HepG2 (cell line): ENCODE results near the gene SSBP4. TPM values are rescaled to one million over a fixed set of nuclear protein-coding genes. Genes with fewer than 3 reads are reported as not detected.

ENCODE experiments used
- CREB3 ChIP-seq: sonication (generic); formaldehyde crosslinking; IDR thresholded peaks from 2 replicates; pipeline ENCODE4 v1.5.0; 2020; ENCODE audit warnings: missing genetic modification reagents
- DNMT1 ChIP-seq: sonication (generic); formaldehyde crosslinking; IDR thresholded peaks from 2 replicates; pipeline ENCODE4 v1.5.1; 2020; ENCODE audit warnings: mild to moderate bottlenecking, missing genetic modification reagents
- DZIP1 ChIP-seq: sonication (generic); formaldehyde crosslinking; IDR thresholded peaks from 2 replicates; pipeline ENCODE4 v1.5.0; 2020; ENCODE audit warnings: mild to moderate bottlenecking, missing genetic modification reagents
- ERF ChIP-seq: IDR thresholded peaks from 2 replicates; pipeline ENCODE4 v1.6.1; 2018; ENCODE audit warnings: missing biosample characterization, missing genetic modification reagents
- ETV6 ChIP-seq: sonication (generic); formaldehyde crosslinking; conservative IDR thresholded peaks from 2 replicates; pipeline ENCODE4 v1.4.0; 2020; ENCODE audit warnings: missing genetic modification reagents
- GZF1 ChIP-seq: sonication (generic); formaldehyde crosslinking; IDR thresholded peaks from 2 replicates; pipeline ENCODE4 v1.5.1; 2020; ENCODE audit warnings: mild to moderate bottlenecking, missing genetic modification reagents
- HNRNPL ChIP-seq: fragments of 200-400 bp; formaldehyde crosslinking; IDR thresholded peaks from 2 replicates; pipeline ENCODE4 v1.6.1; 2017; ENCODE audit warnings: mild to moderate bottlenecking, low read depth, low read length
- JARID2 ChIP-seq: sonication (generic); formaldehyde crosslinking; IDR thresholded peaks from 2 replicates; pipeline ENCODE4 v1.8.1; 2023; ENCODE audit warnings: missing genetic modification reagents, inconsistent platforms; ENCODE audit not compliant: insufficient replicate concordance
- MAFG ChIP-seq: sonication (generic); formaldehyde crosslinking; IDR thresholded peaks from 2 replicates; pipeline ENCODE4 v1.5.1; 2020; ENCODE audit warnings: mild to moderate bottlenecking, missing genetic modification reagents
- MXI1 ChIP-seq: IDR thresholded peaks from 3 replicates; pipeline ENCODE4 v1.6.1; 2012; ENCODE audit warnings: low read depth, low read length, inconsistent platforms, borderline replicate concordance
- PRDM4 ChIP-seq: sonication (generic); formaldehyde crosslinking; IDR thresholded peaks from 2 replicates; pipeline ENCODE4 v1.9.0; 2021; ENCODE audit warnings: missing genetic modification reagents, borderline replicate concordance
- SP2 ChIP-seq: sonication (generic); formaldehyde crosslinking; IDR thresholded peaks from 2 replicates; pipeline ENCODE4 v1.5.1; 2020; ENCODE audit warnings: mild to moderate bottlenecking, missing genetic modification reagents
- SSRP1 ChIP-seq: IDR thresholded peaks from 2 replicates; pipeline ENCODE4 v1.6.1; 2016; ENCODE audit warnings: control low read depth
- ZNF10 ChIP-seq: sonication (generic); formaldehyde crosslinking; IDR thresholded peaks from 2 replicates; pipeline ENCODE4 v1.4.0; 2020; ENCODE audit warnings: mild to moderate bottlenecking, low read depth, missing genetic modification reagents, borderline replicate concordance
- ZNF24 ChIP-seq: fragments of 450-650 bp; IDR thresholded peaks from 2 replicates; pipeline ENCODE4 v1.6.1; 2017; ENCODE audit warnings: antibody characterized with exemption, mild to moderate bottlenecking
- ZNF431 ChIP-seq: sonication (generic); formaldehyde crosslinking; IDR thresholded peaks from 2 replicates; pipeline ENCODE4 v1.9.0; 2022; ENCODE audit warnings: missing genetic modification reagents, low read depth, mild to moderate bottlenecking, borderline replicate concordance
- ZNF496 ChIP-seq: sonication (generic); formaldehyde crosslinking; IDR thresholded peaks from 2 replicates; pipeline ENCODE4 v1.8.1; 2023; ENCODE audit warnings: mild to moderate bottlenecking, moderate library complexity, missing genetic modification reagents; ENCODE audit not compliant: insufficient replicate concordance
- ZNF597 ChIP-seq: sonication (generic); formaldehyde crosslinking; IDR thresholded peaks from 2 replicates; pipeline ENCODE4 v1.5.0; 2020; ENCODE audit warnings: missing genetic modification reagents
- ZNF639 ChIP-seq: conservative IDR thresholded peaks from 2 replicates; pipeline ENCODE4 v1.6.1; 2018; ENCODE audit warnings: missing genetic modification reagents
- ZNF746 ChIP-seq: sonication (generic); formaldehyde crosslinking; IDR thresholded peaks from 2 replicates; pipeline ENCODE4 v1.8.0; 2022; ENCODE audit warnings: mild to moderate bottlenecking, missing genetic modification reagents
- ZNF792 ChIP-seq: IDR thresholded peaks from 2 replicates; pipeline ENCODE4 v1.6.1; 2016
- ZSCAN25 ChIP-seq: sonication (generic); formaldehyde crosslinking; IDR thresholded peaks from 2 replicates; pipeline ENCODE4 v1.8.0; 2022; ENCODE audit warnings: mild to moderate bottlenecking, missing genetic modification reagents
- polyA plus RNA-seq, 8 experiments: library from polyadenylated mRNA; depleted of rRNA in 3 of 8; stranded (reverse) in 7 of 8; unstranded in 1 of 8; fragments of >200 nt; fragmentation: Illumina TruSeq in 4 of 8; extraction: Trizol in 4 of 8; gene quantifications; 2 replicates each; pipeline versions ENCODE4 v1.2.1 to v1.2.3, GENCODE V29; 2011 to 2016; ENCODE audit warnings: low read depth in 4 of 8, missing spikeins in 1 of 8, mixed read lengths in 1 of 8; ENCODE audit not compliant: insufficient read depth in 1 of 8
- total RNA-seq, 5 experiments: library from RNA; depleted of rRNA; stranded (reverse); fragments of >200 nt; fragmentation: Illumina TruSeq; extraction: Trizol; gene quantifications; 2 replicates each; pipeline ENCODE4 v1.2.3, GENCODE V29; 2016; ENCODE audit warnings: low read depth in 1 of 5

Gene SSBP4
- total and polyA plus RNA-seq, 2 of the 13 experiments (the other 11 are each of a cell fraction or from before 2014, with no cell fraction given): 20.8 to 39.5 TPM

GRCh38 chr19:18478545-18479311, 59.5 kb downstream of the SSBP4 start (continued):
- TF ChIP-seq DZIP1 (CRISPR knock-in tag) (no peak), JARID2 (CRISPR knock-in tag) (peak; percentile 27), SSRP1 (no peak), SP2 (no peak), ZNF639 (peak; percentile 81), ZNF496 (CRISPR knock-in tag) (no peak), HNRNPL (no peak), ZNF746 (peak; percentile 99), ZNF792 (CRISPR knock-in tag) (peak; percentile 91), ZNF10 (CRISPR knock-in tag) (no peak), MXI1 (peak; percentile 85; the same call in 1 of the 3 replicates), CREB3 (CRISPR knock-in tag) (no peak), ZNF597 (CRISPR knock-in tag) (no peak), ETV6 (CRISPR knock-in tag) (peak; percentile 97), ZNF24 (no peak), DNMT1 (CRISPR knock-in tag) (0 out of 2 replicates have a peak, but pooled peaks have one; percentile 38), PRDM4 (CRISPR knock-in tag) (no peak), GZF1 (CRISPR knock-in tag) (no peak), ZNF431 (peak; percentile 49; the same call in 1 of the 2 replicates), ZSCAN25 (CRISPR knock-in tag) (peak; percentile 86; the same call in 1 of the 2 replicates), MAFG (CRISPR knock-in tag) (no peak), ERF (CRISPR knock-in tag) (peak; percentile 98)
